ENCODE results near the gene USP8.
A peak's percentile ranks its signal among the peaks of the same experiment; 100 is the strongest.
"Not testable (repeated sequence)": the region's sequence is repeated elsewhere in the genome, so short reads cannot be mapped to it uniquely, and the experiment has no call there.

Gene USP8

GRCh38 chr15:50424066-50424890 is at the start of gene USP8:
Gene USP8 (plus strand): TSS chr15:50424405. CDS start chr15:50439074, 14,669 bp downstream.
- DNase-seq, result peak; percentile 92

- DNase-seq, result no peak
These were observed 46.1 kb upstream of the USP8 start for GRCh38 chr15:50377867-50378751.

GRCh38 chr15:50378776-50379175 is 45.4 kb upstream of the USP8 start:
- DNase-seq, result no peak

- not testable (repeated sequence) for DNase-seq
These were observed 44.8 kb upstream of the USP8 start for GRCh38 chr15:50379413-50379812.

GRCh38 chr15:50380089-50380488 is 44.1 kb upstream of the USP8 start:
- DNase-seq, result no peak

GRCh38 chr15:50381438-50381837 is 42.8 kb upstream of the USP8 start:
- DNase-seq, result no peak

- DNase-seq, result not testable (repeated sequence)
These were observed 41.8 kb upstream of the USP8 start for GRCh38 chr15:50382408-50382807.

GRCh38 chr15:50390554-50391264 is 33.5 kb upstream of the USP8 start:
- no peak for DNase-seq

GRCh38 chr15:50391561-50391960 is 32.6 kb upstream of the USP8 start:
- not testable (repeated sequence) for DNase-seq

- DNase-seq, result no peak
These were observed 12.3 kb upstream of the USP8 start for GRCh38 chr15:50411870-50412269.

GRCh38 chr15:50414624-50415023 is 9.6 kb upstream of the USP8 start:
- no peak for DNase-seq

- peak; percentile 11 for DNase-seq
These were observed 8.3 kb upstream of the USP8 start for GRCh38 chr15:50415752-50416404.

GRCh38 chr15:50416890-50417289 is 7.3 kb upstream of the USP8 start:
- DNase-seq, result no peak

- no peak for DNase-seq
These were observed 6.1 kb upstream of the USP8 start for GRCh38 chr15:50418041-50418583.

- no peak for DNase-seq
These were observed 1.0 kb downstream of the USP8 start for GRCh38 chr15:50425219-50425618.

- DNase-seq, result not testable (repeated sequence)
These were observed 1.6 kb downstream of the USP8 start for GRCh38 chr15:50425678-50426246.

GRCh38 chr15:50426428-50426827 is 2.2 kb downstream of the USP8 start:
- DNase-seq, result no peak

- no peak for DNase-seq
These were observed 7.0 kb downstream of the USP8 start for GRCh38 chr15:50431204-50431603.

GRCh38 chr15:50432230-50432629 is 8.0 kb downstream of the USP8 start:
- DNase-seq, result no peak

GRCh38 chr15:50435772-50436171 is 11.6 kb downstream of the USP8 start:
- no peak for DNase-seq

- no peak for DNase-seq
These were observed 14.0 kb downstream of the USP8 start for GRCh38 chr15:50438251-50438650.

GRCh38 chr15:50440932-50441331 is 16.7 kb downstream of the USP8 start:
- DNase-seq, result no peak
